ENCODE measurements around the gene ZNRF3.
"Not testable (repeated sequence)": the region's sequence is repeated elsewhere in the genome, so short reads cannot be mapped to it uniquely, and the experiment has no call there.

The ZNRF3 gene

GRCh38 chr22:28883917-28884746, 760 bp downstream of the ZNRF3 start:
- H3K4me3 ChIP-seq (replicated peaks; ENCODE audit: low read depth, low read length) = peak overlapping the region; percentile 68
- DNase-seq (ENCODE audit: extremely low read depth, low read depth) = no peak
- TF ChIP-seq, protein P1, sequence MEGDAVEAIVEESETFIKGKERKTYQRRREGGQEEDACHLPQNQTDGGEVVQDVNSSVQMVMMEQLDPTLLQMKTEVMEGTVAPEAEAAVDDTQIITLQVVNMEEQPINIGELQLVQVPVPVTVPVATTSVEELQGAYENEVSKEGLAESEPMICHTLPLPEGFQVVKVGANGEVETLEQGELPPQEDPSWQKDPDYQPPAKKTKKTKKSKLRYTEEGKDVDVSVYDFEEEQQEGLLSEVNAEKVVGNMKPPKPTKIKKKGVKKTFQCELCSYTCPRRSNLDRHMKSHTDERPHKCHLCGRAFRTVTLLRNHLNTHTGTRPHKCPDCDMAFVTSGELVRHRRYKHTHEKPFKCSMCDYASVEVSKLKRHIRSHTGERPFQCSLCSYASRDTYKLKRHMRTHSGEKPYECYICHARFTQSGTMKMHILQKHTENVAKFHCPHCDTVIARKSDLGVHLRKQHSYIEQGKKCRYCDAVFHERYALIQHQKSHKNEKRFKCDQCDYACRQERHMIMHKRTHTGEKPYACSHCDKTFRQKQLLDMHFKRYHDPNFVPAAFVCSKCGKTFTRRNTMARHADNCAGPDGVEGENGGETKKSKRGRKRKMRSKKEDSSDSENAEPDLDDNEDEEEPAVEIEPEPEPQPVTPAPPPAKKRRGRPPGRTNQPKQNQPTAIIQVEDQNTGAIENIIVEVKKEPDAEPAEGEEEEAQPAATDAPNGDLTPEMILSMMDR (IDR thresholded peaks at IDR 0.05; ENCODE audit: low read depth, low read length, missing control alignments) = no peak

- DNase-seq (ENCODE audit: extremely low read depth, low read depth) = no peak
- H3K4me3 ChIP-seq (replicated peaks; ENCODE audit: low read depth, low read length) = peak overlapping the region; percentile 68
- TF ChIP-seq, protein P1 (IDR thresholded peaks at IDR 0.05; ENCODE audit: low read depth, low read length, missing control alignments) = no peak
Measured at GRCh38 chr22:28884747-28885350, 1.5 kb downstream of the ZNRF3 start.

DNA sequence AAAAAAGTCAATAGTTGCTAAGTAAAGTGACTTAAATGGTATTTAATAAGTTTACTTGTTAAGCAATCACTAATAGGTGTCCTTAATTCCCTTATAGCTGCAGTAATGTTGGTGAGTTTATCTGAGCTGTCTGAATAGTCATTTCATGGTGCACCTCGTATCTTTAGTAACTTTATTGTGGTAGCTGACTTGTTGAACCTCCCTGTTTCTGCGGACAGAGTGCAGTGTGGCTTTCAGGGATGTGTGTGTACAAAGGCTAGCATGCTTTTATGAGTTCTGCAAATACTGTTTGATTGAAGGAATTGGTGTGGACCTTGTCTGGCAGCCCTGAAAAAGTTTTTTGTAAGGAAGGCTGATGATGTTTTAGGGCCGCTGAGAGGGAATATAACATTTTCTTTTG, 2.6 kb downstream of the ZNRF3 start:
- TF ChIP-seq, protein P1 (IDR thresholded peaks at IDR 0.05; ENCODE audit: low read depth, low read length, missing control alignments) = no peak
- no peak for DNase-seq (ENCODE audit: extremely low read depth, low read depth)
- no peak overlapping the region for H3K4me3 ChIP-seq (replicated peaks; ENCODE audit: low read depth, low read length)

GRCh38 chr22:28886679-28887078, 3.3 kb downstream of the ZNRF3 start:
- not testable (repeated sequence) for DNase-seq (ENCODE audit: extremely low read depth, low read depth)

GRCh38 chr22:28887725-28888459, 4.5 kb downstream of the ZNRF3 start:
- H3K4me3 ChIP-seq (replicated peaks; ENCODE audit: low read depth, low read length) = no peak overlapping the region
- DNase-seq (ENCODE audit: extremely low read depth, low read depth) = no peak

More at GRCh38 chr22:28886679-28887078, 3.3 kb downstream of the ZNRF3 start:
- not testable (repeated sequence) for H3K4me3 ChIP-seq (replicated peaks; ENCODE audit: low read depth, low read length)

GRCh38 chr22:28889478-28890024, 6.2 kb downstream of the ZNRF3 start:
- TF ChIP-seq, protein P1 (IDR thresholded peaks at IDR 0.05; ENCODE audit: low read depth, low read length, missing control alignments) = no peak
- DNase-seq (ENCODE audit: extremely low read depth, low read depth) = no peak
- H3K4me3 ChIP-seq (replicated peaks; ENCODE audit: low read depth, low read length) = no peak overlapping the region

More at GRCh38 chr22:28887725-28888459, 4.5 kb downstream of the ZNRF3 start:
- TF ChIP-seq, protein P1 (IDR thresholded peaks at IDR 0.05; ENCODE audit: low read depth, low read length, missing control alignments) = no peak

Measured in HFF-Myc (cell line).